Measurements from ENCODE around the gene PTPRD. TPM values are rescaled to one million over a fixed set of nuclear protein-coding genes. Genes with fewer than 3 reads are reported as not detected.

PTPRD gene
- total and polyA plus RNA-seq, 2 experiments from 2014 or later, result 11.5 to 58.0 TPM

GRCh38 chr9:8282535-8282934, 2330.3 kb downstream of the PTPRD start (continued):
- TF ChIP-seq, protein P1, sequence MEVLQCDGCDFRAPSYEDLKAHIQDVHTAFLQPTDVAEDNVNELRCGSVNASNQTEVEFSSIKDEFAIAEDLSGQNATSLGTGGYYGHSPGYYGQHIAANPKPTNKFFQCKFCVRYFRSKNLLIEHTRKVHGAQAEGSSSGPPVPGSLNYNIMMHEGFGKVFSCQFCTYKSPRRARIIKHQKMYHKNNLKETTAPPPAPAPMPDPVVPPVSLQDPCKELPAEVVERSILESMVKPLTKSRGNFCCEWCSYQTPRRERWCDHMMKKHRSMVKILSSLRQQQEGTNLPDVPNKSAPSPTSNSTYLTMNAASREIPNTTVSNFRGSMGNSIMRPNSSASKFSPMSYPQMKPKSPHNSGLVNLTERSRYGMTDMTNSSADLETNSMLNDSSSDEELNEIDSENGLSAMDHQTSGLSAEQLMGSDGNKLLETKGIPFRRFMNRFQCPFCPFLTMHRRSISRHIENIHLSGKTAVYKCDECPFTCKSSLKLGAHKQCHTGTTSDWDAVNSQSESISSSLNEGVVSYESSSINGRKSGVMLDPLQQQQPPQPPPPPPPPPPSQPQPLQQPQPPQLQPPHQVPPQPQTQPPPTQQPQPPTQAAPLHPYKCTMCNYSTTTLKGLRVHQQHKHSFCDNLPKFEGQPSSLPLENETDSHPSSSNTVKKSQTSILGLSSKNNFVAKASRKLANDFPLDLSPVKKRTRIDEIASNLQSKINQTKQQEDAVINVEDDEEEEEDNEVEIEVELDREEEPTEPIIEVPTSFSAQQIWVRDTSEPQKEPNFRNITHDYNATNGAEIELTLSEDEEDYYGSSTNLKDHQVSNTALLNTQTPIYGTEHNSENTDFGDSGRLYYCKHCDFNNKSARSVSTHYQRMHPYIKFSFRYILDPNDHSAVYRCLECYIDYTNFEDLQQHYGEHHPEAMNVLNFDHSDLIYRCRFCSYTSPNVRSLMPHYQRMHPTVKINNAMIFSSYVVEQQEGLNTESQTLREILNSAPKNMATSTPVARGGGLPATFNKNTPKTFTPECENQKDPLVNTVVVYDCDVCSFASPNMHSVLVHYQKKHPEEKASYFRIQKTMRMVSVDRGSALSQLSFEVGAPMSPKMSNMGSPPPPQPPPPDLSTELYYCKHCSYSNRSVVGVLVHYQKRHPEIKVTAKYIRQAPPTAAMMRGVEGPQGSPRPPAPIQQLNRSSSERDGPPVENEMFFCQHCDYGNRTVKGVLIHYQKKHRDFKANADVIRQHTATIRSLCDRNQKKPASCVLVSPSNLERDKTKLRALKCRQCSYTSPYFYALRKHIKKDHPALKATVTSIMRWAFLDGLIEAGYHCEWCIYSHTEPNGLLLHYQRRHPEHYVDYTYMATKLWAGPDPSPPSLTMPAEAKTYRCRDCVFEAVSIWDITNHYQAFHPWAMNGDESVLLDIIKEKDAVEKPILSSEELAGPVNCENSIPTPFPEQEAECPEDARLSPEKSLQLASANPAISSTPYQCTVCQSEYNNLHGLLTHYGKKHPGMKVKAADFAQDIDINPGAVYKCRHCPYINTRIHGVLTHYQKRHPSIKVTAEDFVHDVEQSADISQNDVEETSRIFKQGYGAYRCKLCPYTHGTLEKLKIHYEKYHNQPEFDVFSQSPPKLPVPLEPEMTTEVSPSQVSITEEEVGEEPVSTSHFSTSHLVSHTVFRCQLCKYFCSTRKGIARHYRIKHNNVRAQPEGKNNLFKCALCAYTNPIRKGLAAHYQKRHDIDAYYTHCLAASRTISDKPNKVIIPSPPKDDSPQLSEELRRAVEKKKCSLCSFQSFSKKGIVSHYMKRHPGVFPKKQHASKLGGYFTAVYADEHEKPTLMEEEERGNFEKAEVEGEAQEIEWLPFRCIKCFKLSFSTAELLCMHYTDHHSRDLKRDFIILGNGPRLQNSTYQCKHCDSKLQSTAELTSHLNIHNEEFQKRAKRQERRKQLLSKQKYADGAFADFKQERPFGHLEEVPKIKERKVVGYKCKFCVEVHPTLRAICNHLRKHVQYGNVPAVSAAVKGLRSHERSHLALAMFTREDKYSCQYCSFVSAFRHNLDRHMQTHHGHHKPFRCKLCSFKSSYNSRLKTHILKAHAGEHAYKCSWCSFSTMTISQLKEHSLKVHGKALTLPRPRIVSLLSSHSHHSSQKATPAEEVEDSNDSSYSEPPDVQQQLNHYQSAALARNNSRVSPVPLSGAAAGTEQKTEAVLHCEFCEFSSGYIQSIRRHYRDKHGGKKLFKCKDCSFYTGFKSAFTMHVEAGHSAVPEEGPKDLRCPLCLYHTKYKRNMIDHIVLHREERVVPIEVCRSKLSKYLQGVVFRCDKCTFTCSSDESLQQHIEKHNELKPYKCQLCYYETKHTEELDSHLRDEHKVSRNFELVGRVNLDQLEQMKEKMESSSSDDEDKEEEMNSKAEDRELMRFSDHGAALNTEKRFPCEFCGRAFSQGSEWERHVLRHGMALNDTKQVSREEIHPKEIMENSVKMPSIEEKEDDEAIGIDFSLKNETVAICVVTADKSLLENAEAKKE (CRISPR knock-in tag; IDR thresholded peaks at IDR 0.05), result no peak
- no peak for TF ChIP-seq ZNF331 (CRISPR knock-in tag; IDR thresholded peaks at IDR 0.05; ENCODE audit: low read depth)

GRCh38 chr9:8280811-8281210, 2332.0 kb downstream of the PTPRD start:
- Mint-ChIP-seq H3K9me3 (peaks cover 12% of the 10 kb centered on the region), H3K27me3 (ENCODE audit: insufficient read depth, low read depth, poor library complexity) (no peaks in the 10 kb centered on the region), H3K36me3 (ENCODE audit: low read depth) (peaks cover 11% of the 10 kb centered on the region), H3K4me3 (no peak overlapping the region), H3K27ac (no peak overlapping the region), H3K4me1 (peaks cover 3% of the 10 kb centered on the region; the same call in 1 of the 3 replicates)
- Histone ChIP-seq H3K27me3 (ENCODE audit: insufficient read depth) (no peaks in the 10 kb centered on the region), H3K36me3 (ENCODE audit: insufficient read depth) (no peaks in the 10 kb centered on the region), H3F3A (replicated peaks; ENCODE audit: low read depth) (no peaks in the 10 kb centered on the region), H3K9me2 (ENCODE audit: insufficient read depth) (peaks cover 6% of the 10 kb centered on the region; the same call in 1 of the 2 replicates), H3K27ac (ENCODE audit: low read depth) (no peak overlapping the region), H3K4me1 (ENCODE audit: insufficient read depth) (no peaks in the 10 kb centered on the region), H3K79me2 (replicated peaks; ENCODE audit: insufficient read depth) (no peaks in the 10 kb centered on the region), H4K20me1 (replicated peaks; ENCODE audit: insufficient read depth) (no peaks in the 10 kb centered on the region), H3K4me2 (no peak overlapping the region), H2AFZ (no peak overlapping the region), H3K4me3 (no peak overlapping the region)
- ATAC-seq, result no peak
- DNase-seq (ENCODE audit: low spot score), result no peak
- TF ChIP-seq REST (IDR thresholded peaks at IDR 0.05; ENCODE audit: unreplicated experiment) (no peak), CTCF (conservative IDR thresholded peaks at IDR 0.05; ENCODE audit: low read depth in 2 of 2) (no peak), STAT1 (IDR thresholded peaks at IDR 0.05; ENCODE audit: unreplicated experiment) (no peak), EZH2 (IDR thresholded peaks at IDR 0.05; ENCODE audit: low read depth, unreplicated experiment) (no peak), ZNF114 (CRISPR knock-in tag; IDR thresholded peaks at IDR 0.05) (no peak), CREB1 (CRISPR knock-in tag; IDR thresholded peaks at IDR 0.05; ENCODE audit: low read depth) (no peak), JUNB (IDR thresholded peaks at IDR 0.05; ENCODE audit: unreplicated experiment) (no peak), POLR2AphosphoS5 (IDR thresholded peaks at IDR 0.05; ENCODE audit: low read depth) (no peak)
